Measurements from ENCODE around the gene NFATC1. TPM values are rescaled to one million over a fixed set of nuclear protein-coding genes. Genes with fewer than 3 reads are reported as not detected.
"Not testable (repeated sequence)": the region's sequence is repeated elsewhere in the genome, so short reads cannot be mapped to it uniquely, and the experiment has no call there.

NFATC1 gene
- total and polyA plus RNA-seq, 3 experiments from 2014 or later: 36.7 to 46.7 (median 45.9) TPM

DNA sequence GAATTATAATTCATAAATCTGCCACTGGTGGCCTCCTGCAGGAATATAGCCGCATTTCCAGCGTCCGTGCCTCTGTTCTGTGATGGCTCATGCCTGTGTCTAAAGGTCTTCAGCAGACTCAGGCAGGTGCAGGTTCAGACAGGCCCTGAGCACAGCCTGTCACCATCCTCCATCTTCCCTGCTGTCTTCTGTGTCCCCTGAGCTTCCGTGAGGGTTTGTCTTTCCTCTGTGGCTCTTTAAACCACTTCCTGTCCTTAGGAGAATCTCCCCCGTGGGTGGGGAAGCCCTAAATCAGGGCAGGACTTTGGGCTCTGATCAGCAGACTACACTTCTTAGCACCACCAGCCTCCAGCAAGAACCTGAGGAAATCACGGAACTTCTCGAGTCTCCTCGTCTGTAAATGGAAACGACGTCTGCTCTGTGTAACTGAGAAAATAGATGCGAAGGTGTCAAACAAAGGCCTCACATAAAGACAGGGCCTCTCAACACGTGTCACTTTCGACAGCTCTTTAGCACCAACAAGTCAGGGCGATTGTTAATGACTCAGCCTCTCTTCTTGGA lies 24.1 kb upstream of the NFATC1 start:
- Mint-ChIP-seq H3K36me3 (peaks cover 0 to 42% (median 6%) of the 10 kb centered on the region in 3 donors), H3K4me3 (peak overlapping the region in 2 of 7 donors; percentile 18 to 52), H3K4me1 (peaks cover 26 to 34% (median 30%) of the 10 kb centered on the region in 3 donors), H3K9me3 (no peaks in the 10 kb centered on the region), H3K27me3 (no peaks in the 10 kb centered on the region), H3K27ac (peak overlapping the region; percentile 43 to 86 (median 62))
- Histone ChIP-seq H3K4me3 (ENCODE audit: low read length) (no peak overlapping the region), H3K27me3 (ENCODE audit: insufficient read depth, low read length, poor library complexity, severe bottlenecking) (no peaks in the 10 kb centered on the region), H3K36me3 (ENCODE audit: insufficient read depth, low read length) (no peaks in the 10 kb centered on the region), H3K4me1 (ENCODE audit: insufficient read depth, low read length) (peaks cover 24% of the 10 kb centered on the region), H3K9me3 (ENCODE audit: low read length) (no peaks in the 10 kb centered on the region), H3K27ac (ENCODE audit: low read depth, low read length) (no peak overlapping the region)
- CTCF ChIA-PET: interaction anchor here (1.0 kb wide), 1 partner anchor 8 kb away, joined by 3 read pairs; no protein-coding TSS in a partner anchor
- POLR2A ChIA-PET: no interaction called here
- no peak for DNase-seq

- Mint-ChIP-seq H3K4me1 (peaks cover 25 to 32% (median 29%) of the 10 kb centered on the region in 3 donors), H3K27me3 (no peaks in the 10 kb centered on the region), H3K4me3 (peak overlapping the region in 1 of 7 donors; percentile 32), H3K9me3 (no peaks in the 10 kb centered on the region), H3K27ac (peak overlapping the region in 1 of 8 donors; percentile 4), H3K36me3 (peaks cover 0 to 49% (median 6%) of the 10 kb centered on the region in 3 donors)
- Histone ChIP-seq H3K9me3 (ENCODE audit: low read length) (no peaks in the 10 kb centered on the region), H3K27me3 (ENCODE audit: insufficient read depth, low read length, poor library complexity, severe bottlenecking) (no peaks in the 10 kb centered on the region), H3K36me3 (ENCODE audit: insufficient read depth, low read length) (no peaks in the 10 kb centered on the region), H3K4me1 (ENCODE audit: insufficient read depth, low read length) (peaks cover 24% of the 10 kb centered on the region), H3K4me3 (ENCODE audit: low read length) (no peak overlapping the region), H3K27ac (ENCODE audit: low read depth, low read length) (no peak overlapping the region)
- ChIA-PET CTCF (no interaction called here), POLR2A (no interaction called here)
- no peak for DNase-seq
Observed at GRCh38 chr18:79372461-79372860, 23.3 kb upstream of the NFATC1 start.

DNA sequence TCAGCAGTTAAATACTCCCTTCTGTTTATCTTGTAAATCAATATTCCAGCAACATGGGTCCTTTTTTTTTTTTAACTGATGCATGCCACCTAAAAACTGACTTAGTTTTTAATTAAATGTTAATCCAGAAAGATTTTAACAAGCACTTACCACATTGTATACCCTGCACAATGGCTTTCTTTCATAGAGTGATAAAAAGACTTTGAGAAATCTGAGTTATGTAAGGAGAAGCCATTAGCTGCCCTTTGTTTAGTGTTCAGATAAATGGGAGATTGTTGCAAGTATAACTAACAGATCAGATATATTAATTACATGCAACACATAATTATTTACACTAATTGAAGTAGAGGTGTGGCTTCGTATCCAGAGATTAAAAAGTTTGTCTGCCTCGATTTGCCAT lies 22.7 kb upstream of the NFATC1 start:
- Mint-ChIP-seq H3K27me3 (no peaks in the 10 kb centered on the region), H3K4me1 (peaks cover 23 to 28% (median 26%) of the 10 kb centered on the region in 3 donors), H3K27ac (no peak overlapping the region), H3K4me3 (no peak overlapping the region), H3K9me3 (no peaks in the 10 kb centered on the region), H3K36me3 (peaks cover 0 to 51% (median 3%) of the 10 kb centered on the region in 3 donors)
- Histone ChIP-seq H3K27me3 (ENCODE audit: insufficient read depth, low read length, poor library complexity, severe bottlenecking) (no peaks in the 10 kb centered on the region), H3K27ac (ENCODE audit: low read depth, low read length) (no peak overlapping the region), H3K4me1 (ENCODE audit: insufficient read depth, low read length) (peaks cover 24% of the 10 kb centered on the region), H3K4me3 (ENCODE audit: low read length) (no peak overlapping the region), H3K9me3 (ENCODE audit: low read length) (no peaks in the 10 kb centered on the region), H3K36me3 (ENCODE audit: insufficient read depth, low read length) (no peaks in the 10 kb centered on the region)
- CTCF ChIA-PET: no interaction called here
- POLR2A ChIA-PET: no interaction called here
- DNase-seq: no peak

GRCh38 chr18:79373736-79374135 lies 22.0 kb upstream of the NFATC1 start:
- Histone ChIP-seq H3K36me3 (ENCODE audit: insufficient read depth, low read length) (no peaks in the 10 kb centered on the region), H3K4me3 (ENCODE audit: low read length) (no peak overlapping the region), H3K4me1 (ENCODE audit: insufficient read depth, low read length) (peaks cover 17% of the 10 kb centered on the region), H3K9me3 (ENCODE audit: low read length) (no peaks in the 10 kb centered on the region), H3K27ac (ENCODE audit: low read depth, low read length) (no peak overlapping the region), H3K27me3 (ENCODE audit: insufficient read depth, low read length, poor library complexity, severe bottlenecking) (no peaks in the 10 kb centered on the region)
- H3K9me3 Mint-ChIP-seq: no peaks in the 10 kb centered on the region
- H3K27ac Mint-ChIP-seq: no peak overlapping the region
- DNase-seq: no peak
- no peaks in the 10 kb centered on the region for H3K27me3 Mint-ChIP-seq
- H3K36me3 Mint-ChIP-seq: peaks cover 0 to 57% (median 3%) of the 10 kb centered on the region in 3 donors
- peaks cover 18 to 21% (median 19%) of the 10 kb centered on the region in 3 donors for H3K4me1 Mint-ChIP-seq
- CTCF ChIA-PET: no interaction called here
- no peak overlapping the region for H3K4me3 Mint-ChIP-seq
- POLR2A ChIA-PET: no interaction called here

- Histone ChIP-seq H3K36me3 (ENCODE audit: insufficient read depth, low read length) (no peaks in the 10 kb centered on the region), H3K4me3 (ENCODE audit: low read length) (no peak overlapping the region), H3K27me3 (ENCODE audit: insufficient read depth, low read length, poor library complexity, severe bottlenecking) (no peaks in the 10 kb centered on the region), H3K4me1 (ENCODE audit: insufficient read depth, low read length) (peaks cover 20% of the 10 kb centered on the region), H3K27ac (ENCODE audit: low read depth, low read length) (no peak overlapping the region), H3K9me3 (ENCODE audit: low read length) (no peaks in the 10 kb centered on the region)
- Mint-ChIP-seq H3K4me1 (peaks cover 22 to 24% (median 24%) of the 10 kb centered on the region in 3 donors), H3K36me3 (peaks cover 0 to 60% (median 5%) of the 10 kb centered on the region in 3 donors), H3K27me3 (peaks cover 0 to 2% of the 10 kb centered on the region in 2 donors), H3K4me3 (no peak overlapping the region), H3K9me3 (no peaks in the 10 kb centered on the region), H3K27ac (peak overlapping the region in 2 of 8 donors; percentile 31 to 79)
- CTCF ChIA-PET: interaction anchor here (1.2 to 8.6 kb wide), 3 partner anchors 19 to 268 kb away, joined by 4 to 82 read pairs (median 9); no protein-coding TSS in a partner anchor
- POLR2A ChIA-PET: no interaction called here
- no peak for DNase-seq
Observed at GRCh38 chr18:79374408-79375171, 21.1 kb upstream of the NFATC1 start.

- Mint-ChIP-seq H3K9me3 (no peaks in the 10 kb centered on the region), H3K4me1 (peaks cover 17 to 20% (median 18%) of the 10 kb centered on the region in 3 donors), H3K27ac (peak overlapping the region in 3 of 8 donors; percentile 11 to 33 (median 12)), H3K27me3 (peaks cover 0 to 2% of the 10 kb centered on the region in 2 donors), H3K36me3 (peaks cover 0 to 55% (median 5%) of the 10 kb centered on the region in 3 donors), H3K4me3 (no peak overlapping the region)
- no peak for DNase-seq
- Histone ChIP-seq H3K27ac (ENCODE audit: low read depth, low read length) (no peak overlapping the region), H3K27me3 (ENCODE audit: insufficient read depth, low read length, poor library complexity, severe bottlenecking) (no peaks in the 10 kb centered on the region), H3K4me1 (ENCODE audit: insufficient read depth, low read length) (peaks cover 15% of the 10 kb centered on the region), H3K4me3 (ENCODE audit: low read length) (no peak overlapping the region), H3K9me3 (ENCODE audit: low read length) (no peaks in the 10 kb centered on the region), H3K36me3 (ENCODE audit: insufficient read depth, low read length) (no peaks in the 10 kb centered on the region)
- ChIA-PET POLR2A (no interaction called here), CTCF (interaction anchor here (0.8 to 8.6 kb wide), 4 partner anchors 18 to 267 kb away, joined by 3 to 82 read pairs (median 6); no protein-coding TSS in a partner anchor)
Observed at GRCh38 chr18:79375441-79376154, 20.1 kb upstream of the NFATC1 start.

DNA sequence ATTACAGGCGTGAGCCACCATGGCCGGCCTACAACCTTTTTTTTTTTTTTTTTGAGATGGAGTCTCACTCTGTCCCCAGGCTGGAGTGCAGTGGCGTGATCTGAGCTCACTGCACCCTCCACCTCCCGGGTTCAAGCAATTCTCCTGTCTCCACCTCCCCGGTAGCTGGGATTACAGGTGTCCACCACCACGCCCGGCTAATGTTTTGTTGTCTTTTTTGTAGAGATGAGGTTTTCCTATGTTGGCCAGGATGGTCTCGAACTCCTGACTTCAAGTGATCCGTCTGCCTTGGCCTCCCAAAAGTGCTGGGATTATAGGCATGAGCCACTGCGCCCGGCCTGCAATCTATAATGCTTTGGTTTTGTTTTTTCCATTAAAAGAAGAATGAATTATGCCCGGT lies 19.1 kb upstream of the NFATC1 start:
- H3K36me3 ChIP-seq (ENCODE audit: insufficient read depth, low read length); H3K9me3 Mint-ChIP-seq; H3K27ac ChIP-seq (ENCODE audit: low read depth, low read length); H3K9me3 ChIP-seq (ENCODE audit: low read length); H3K4me3 Mint-ChIP-seq; H3K4me1 ChIP-seq (ENCODE audit: insufficient read depth, low read length); H3K27me3 ChIP-seq (ENCODE audit: insufficient read depth, low read length, poor library complexity, severe bottlenecking); H3K4me3 ChIP-seq (ENCODE audit: low read length); H3K27me3 Mint-ChIP-seq; POLR2A ChIA-PET; DNase-seq: not testable (repeated sequence)
- H3K4me1 Mint-ChIP-seq: peaks cover 12 to 13% (median 12%) of the 10 kb centered on the region in 3 donors
- H3K36me3 Mint-ChIP-seq: peaks cover 0 to 52% (median 5%) of the 10 kb centered on the region in 3 donors
- CTCF ChIA-PET: interaction anchor here (1.0 to 8.6 kb wide), 3 partner anchors 17 to 266 kb away, joined by 3 to 82 read pairs (median 3); no protein-coding TSS in a partner anchor
- peak overlapping the region in 2 of 8 donors; percentile 21 to 43 for H3K27ac Mint-ChIP-seq

All from CD8-positive, alpha-beta memory T cell (primary cell).